Caco-2 (cell line): ENCODE data around the gene PPP1R16B. TPM values are rescaled to one million over a fixed set of nuclear protein-coding genes. Genes with fewer than 3 reads are reported as not detected.

Experiments used
- BruUV-seq: library from RNA; stranded (reverse); fragments of 400-500 nt; replicated peaks from 2 replicates; lab custom pipeline; 2021; lab: Mats Ljungman, UMichigan
- CTCF ChIA-PET: fragments of 300-600 bp; sonication (Branson Sonifier 250); formaldehyde crosslinking; loops from one replicate; lab custom pipeline; 2022; ENCODE audit warnings: antibody characterized with exemption; lab: Charles Lee
- POLR2A ChIA-PET: fragments of 300-600 bp; sonication (Branson Sonifier 250); formaldehyde crosslinking; loops from one replicate; lab custom pipeline; 2022; ENCODE audit warnings: antibody characterized with exemption; lab: Charles Lee
- DNase-seq, 2 experiments: peaks; one replicate each; pipeline versions ENCODE4 v3.0.0 to v3.0.0-alpha.2; 2020 to 2022
- H3K27me3 ChIP-seq: replicated peaks from 2 replicates; pipeline ENCODE4 v1.6.0; 2011; ENCODE audit warnings: low read length; ENCODE audit not compliant: control insufficient read depth, insufficient read depth
- H3K36me3 ChIP-seq: 2 replicates; pipeline ENCODE4 v1.5.1; 2011; ENCODE audit warnings: low read length; ENCODE audit not compliant: control insufficient read depth, insufficient read depth
- H3K4me1 ChIP-seq: fragments of 250-450 bp; sonication (Bioruptor Pico); 2 replicates; pipeline ENCODE4 v1.5.1; 2020; ENCODE audit warnings: mild to moderate bottlenecking
- H3K4me3 ChIP-seq: 2 replicates; pipeline ENCODE4 v1.5.1; 2011; ENCODE audit warnings: low read depth, mild to moderate bottlenecking, control low read depth, low read length
- H3K9me3 ChIP-seq: fragments of 250-450 bp; sonication (Bioruptor Pico); 2 replicates; pipeline ENCODE4 v1.5.1; 2020; ENCODE audit warnings: mild to moderate bottlenecking, moderate library complexity
- H3K27ac Mint-ChIP-seq: one replicate; pipeline ENCODE4 v1.8.0; 2022; ENCODE audit warnings: mixed read lengths; ENCODE audit not compliant: unreplicated experiment
- H3K27me3 Mint-ChIP-seq: one replicate; pipeline ENCODE4 v1.8.0; 2022; ENCODE audit warnings: mixed read lengths; ENCODE audit not compliant: insufficient read depth, unreplicated experiment
- H3K36me3 Mint-ChIP-seq: one replicate; pipeline ENCODE4 v1.8.0; 2022; ENCODE audit warnings: mild to moderate bottlenecking, mixed read lengths; ENCODE audit not compliant: insufficient read depth, unreplicated experiment
- H3K4me1 Mint-ChIP-seq: one replicate; pipeline ENCODE4 v1.8.0; 2022; ENCODE audit warnings: low read depth, mixed read lengths; ENCODE audit not compliant: unreplicated experiment
- H3K4me3 Mint-ChIP-seq: one replicate; pipeline ENCODE4 v1.8.0; 2022; ENCODE audit warnings: mild to moderate bottlenecking, moderate library complexity, mixed read lengths; ENCODE audit not compliant: unreplicated experiment
- H3K9me3 Mint-ChIP-seq: one replicate; pipeline ENCODE4 v1.8.0; 2022; ENCODE audit warnings: mixed read lengths; ENCODE audit not compliant: unreplicated experiment
- CTCF ChIP-seq, 2 experiments: fragments of 200-600 bp in 1 of 2; IDR thresholded peaks; 1 replicate in 1 of 2; 2 replicates in 1 of 2; pipeline versions ENCODE4 v1.5.1 to v1.8.0; 2011 to 2022; ENCODE audit warnings: antibody characterized with exemption in 1 of 2, control low read depth in 1 of 2, inconsistent platforms in 1 of 2, low read depth in 1 of 2, low read length in 1 of 2, mild to moderate bottlenecking in 1 of 2, moderate library complexity in 1 of 2; ENCODE audit not compliant: insufficient read depth in 1 of 2, severe bottlenecking in 1 of 2, unreplicated experiment in 1 of 2
- intact Hi-C: fragments of 100-400 bp; cut with micrococcal nuclease; formaldehyde crosslinking; loops from one replicate; pipeline ENCODE4 v1.10.0; 2022; ENCODE audit not compliant: unreplicated experiment
- total RNA-seq: library from RNA; stranded (reverse); gene quantifications from 2 replicates; pipeline ENCODE4 v1.2.3, GENCODE V29; 2022

PPP1R16B gene
- total RNA-seq, 1 experiment from 2014 or later, result not detected

GRCh38 chr20:38934530-38934929, 129.0 kb downstream of the PPP1R16B start:
- H3K36me3 ChIP-seq, result peaks cover 1% of the 10 kb centered on the region
- ChIA-PET POLR2A (interaction anchor here (1.3 kb wide), 1 partner anchor 27 kb away, joined by 9 read pairs; the partner anchor contains the start of gene DHX35), CTCF (interaction anchor here (0.6 to 1.7 kb wide), 2 partner anchors 8 to 280 kb away, joined by 3 to 4 read pairs; partner anchors contain the start of gene FAM83D)
- no TSS peak for BruUV-seq
- peaks cover 14% of the 10 kb centered on the region for H3K4me1 ChIP-seq
- no peak for DNase-seq
- no peaks in the 10 kb centered on the region for H3K27me3 Mint-ChIP-seq
- peaks cover 79% of the 10 kb centered on the region for H3K36me3 Mint-ChIP-seq
- H3K27ac Mint-ChIP-seq, result no peak overlapping the region
- no peaks in the 10 kb centered on the region for H3K9me3 ChIP-seq
- no peak for TF ChIP-seq CTCF (IDR thresholded peaks at IDR 0.05; ENCODE audit: insufficient read depth in 1 of 2, low read depth in 1 of 2, low read length in 1 of 2, severe bottlenecking in 1 of 2, unreplicated experiment in 1 of 2)
- peaks cover 39% of the 10 kb centered on the region for H3K4me1 Mint-ChIP-seq
- H3K4me3 Mint-ChIP-seq, result no peak overlapping the region
- H3K9me3 Mint-ChIP-seq, result no peaks in the 10 kb centered on the region
- intact Hi-C loops, result no loop called here
- no peaks in the 10 kb centered on the region for H3K27me3 ChIP-seq
- no peak overlapping the region for H3K4me3 ChIP-seq

GRCh38 chr20:38935285-38935684, 129.8 kb downstream of the PPP1R16B start:
- BruUV-seq, result no TSS peak
- Histone ChIP-seq H3K36me3 (peaks cover 1% of the 10 kb centered on the region), H3K27me3 (no peaks in the 10 kb centered on the region), H3K4me3 (no peak overlapping the region), H3K9me3 (no peaks in the 10 kb centered on the region), H3K4me1 (peaks cover 14% of the 10 kb centered on the region)
- H3K9me3 Mint-ChIP-seq, result no peaks in the 10 kb centered on the region
- H3K36me3 Mint-ChIP-seq, result peaks cover 79% of the 10 kb centered on the region
- POLR2A ChIA-PET, result no interaction called here
- H3K4me1 Mint-ChIP-seq, result peaks cover 33% of the 10 kb centered on the region
- intact Hi-C loops, result loop anchor here (1.0 kb wide), 2 partner anchors 31 to 75 kb away; no protein-coding TSS in a partner anchor
- CTCF ChIA-PET, result no interaction called here
- no peak overlapping the region for H3K27ac Mint-ChIP-seq
- H3K27me3 Mint-ChIP-seq, result no peaks in the 10 kb centered on the region
- peak; percentile 27 to 43 for DNase-seq
- peak; percentile 37 for TF ChIP-seq CTCF (IDR thresholded peaks at IDR 0.05; ENCODE audit: insufficient read depth in 1 of 2, low read depth in 1 of 2, low read length in 1 of 2, severe bottlenecking in 1 of 2, unreplicated experiment in 1 of 2)
- no peak overlapping the region for H3K4me3 Mint-ChIP-seq

GRCh38 chr20:38935967-38936407, 130.5 kb downstream of the PPP1R16B start:
- Histone ChIP-seq H3K4me1 (peaks cover 14% of the 10 kb centered on the region), H3K4me3 (no peak overlapping the region), H3K36me3 (peaks cover 1% of the 10 kb centered on the region), H3K27me3 (no peaks in the 10 kb centered on the region), H3K9me3 (no peaks in the 10 kb centered on the region)
- TF ChIP-seq CTCF (IDR thresholded peaks at IDR 0.05; ENCODE audit: insufficient read depth in 1 of 2, low read depth in 1 of 2, low read length in 1 of 2, severe bottlenecking in 1 of 2, unreplicated experiment in 1 of 2), result no peak
- POLR2A ChIA-PET, result interaction anchor here (1.0 kb wide), 1 partner anchor 9 kb away, joined by 4 read pairs; no protein-coding TSS in a partner anchor
- Mint-ChIP-seq H3K27ac (no peak overlapping the region), H3K4me3 (no peak overlapping the region), H3K9me3 (no peaks in the 10 kb centered on the region), H3K27me3 (no peaks in the 10 kb centered on the region), H3K4me1 (peaks cover 31% of the 10 kb centered on the region), H3K36me3 (peaks cover 76% of the 10 kb centered on the region)
- intact Hi-C loops, result loop anchor here (1.0 kb wide), 2 partner anchors 32 to 76 kb away; no protein-coding TSS in a partner anchor
- no TSS peak for BruUV-seq
- CTCF ChIA-PET, result interaction anchor here (0.6 to 1.5 kb wide), 4 partner anchors 10 to 562 kb away, joined by 3 to 4 read pairs (median 4); partner anchors contain the start of genes DHX35 and FAM83D
- DNase-seq, result no peak
